NCI-H1694 (cell line): ENCODE measurements around the gene HOXD3.

Experiments
- DNase-seq: peaks from one replicate; lab custom pipeline; 2025; lab: John Stamatoyannopoulos, UW

Gene HOXD3

DNA sequence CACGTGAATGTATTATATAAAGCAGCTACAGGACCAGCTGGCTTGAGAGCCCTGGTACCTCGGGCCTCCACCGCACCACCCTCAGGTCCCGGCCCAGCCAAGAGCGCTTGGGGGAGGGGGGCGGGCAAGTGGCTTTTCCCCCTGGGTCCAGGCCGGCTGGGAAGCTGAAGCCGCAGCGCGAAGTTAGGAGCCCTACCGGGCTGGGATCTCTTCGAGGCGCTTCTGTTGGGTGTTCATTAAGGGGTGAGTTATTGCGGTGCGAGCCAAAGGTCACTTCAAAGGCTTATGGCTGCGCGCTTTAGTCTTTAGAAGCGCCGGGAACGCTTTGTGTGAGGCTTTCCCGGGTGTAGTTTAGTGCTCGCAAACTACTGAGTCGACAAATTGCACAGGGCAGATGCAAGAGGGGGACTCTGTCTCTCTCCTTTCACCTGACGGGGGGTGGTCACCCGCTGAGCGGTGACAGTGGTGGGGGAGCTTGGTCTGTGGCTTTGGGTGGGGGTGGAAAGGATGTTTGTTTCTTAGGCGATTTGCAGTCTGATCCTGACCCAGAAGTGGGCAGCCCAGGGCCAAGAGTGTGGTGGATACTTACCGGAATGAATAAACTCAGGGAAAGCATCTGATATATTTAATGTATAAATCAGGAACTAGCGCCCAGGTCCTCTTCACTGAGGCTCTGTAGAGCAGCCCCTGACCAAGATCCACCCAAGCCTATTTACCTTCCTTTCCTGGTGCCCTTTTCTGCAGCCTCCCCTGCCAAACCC lies 6.0 kb downstream of the HOXD3 start:
- no peak for DNase-seq

DNA sequence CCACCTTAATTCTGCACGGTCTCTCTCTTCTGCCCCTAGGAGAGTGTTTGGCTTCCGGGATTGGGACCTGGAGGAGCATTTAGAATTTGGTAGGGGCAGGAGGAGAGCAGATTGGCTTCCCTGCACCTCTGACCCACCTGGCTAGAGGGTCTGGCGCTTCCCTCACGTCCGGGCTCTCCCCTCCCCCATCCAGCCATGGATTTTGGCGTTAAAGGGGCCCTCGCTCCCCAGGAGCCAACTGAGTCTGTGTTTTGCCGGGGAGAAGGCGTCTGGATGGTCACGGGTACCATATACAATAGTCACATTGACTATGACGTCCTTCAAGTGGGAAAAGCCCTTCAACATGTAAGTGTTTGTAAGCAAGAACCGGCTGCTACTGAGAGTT lies 6.6 kb downstream of the HOXD3 start:
- DNase-seq, result no peak

DNA sequence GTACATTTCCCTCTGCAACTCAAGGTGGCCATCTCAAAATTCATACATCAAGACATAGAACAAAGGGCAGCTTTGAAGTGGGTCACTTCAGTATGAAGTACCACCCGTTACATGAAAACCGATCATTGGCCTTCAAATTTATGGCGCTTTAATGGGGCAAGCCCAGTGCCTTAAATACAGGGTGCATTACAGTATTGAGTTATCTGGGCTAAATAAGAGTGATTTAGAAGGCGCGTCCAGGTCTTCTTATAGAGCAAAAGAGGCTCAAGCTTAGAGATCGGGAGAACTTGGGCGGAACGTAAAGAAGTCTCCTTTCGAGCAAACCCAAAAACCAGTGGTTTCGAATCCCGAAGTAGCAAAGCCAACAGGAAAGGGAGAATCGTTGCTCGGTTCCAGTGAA lies 7.1 kb downstream of the HOXD3 start:
- DNase-seq, result no peak

DNA sequence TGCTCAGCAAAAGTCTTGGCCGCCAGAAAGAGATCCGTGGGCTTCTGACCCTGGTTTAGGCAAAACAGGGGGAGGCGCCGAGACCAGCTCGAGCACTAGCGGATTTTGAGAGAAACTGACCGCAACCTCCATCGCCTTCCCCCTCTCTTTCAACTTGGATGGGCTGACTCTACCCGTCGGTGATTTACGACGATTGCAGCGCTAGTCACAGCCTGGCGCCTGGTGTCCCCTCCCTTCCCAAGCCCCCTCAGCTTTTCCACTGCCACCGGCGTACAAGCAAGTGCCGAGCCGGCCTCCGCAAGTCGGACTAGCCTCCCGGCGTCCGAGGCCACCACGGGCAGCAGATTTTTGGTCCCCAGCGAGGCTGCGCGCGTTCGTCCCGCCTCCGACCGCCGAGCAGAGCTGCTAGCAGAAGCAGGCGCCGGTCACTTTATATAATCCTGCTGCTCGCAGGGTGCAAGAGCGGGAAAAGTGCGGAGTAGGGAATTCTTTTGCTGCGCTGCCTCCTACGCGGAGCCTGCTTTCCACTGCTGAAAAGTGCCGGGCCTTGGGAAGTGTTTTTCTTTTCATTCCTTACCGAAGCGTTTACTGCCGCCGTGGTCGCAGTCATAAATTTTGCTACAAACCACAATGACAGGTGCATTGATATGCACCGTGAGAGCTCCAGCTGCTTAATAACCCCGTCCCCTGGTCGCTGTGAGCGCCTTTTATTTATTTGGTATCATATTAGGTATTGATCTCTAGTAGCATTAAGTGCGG lies 7.7 kb downstream of the HOXD3 start:
- no peak for DNase-seq

DNA sequence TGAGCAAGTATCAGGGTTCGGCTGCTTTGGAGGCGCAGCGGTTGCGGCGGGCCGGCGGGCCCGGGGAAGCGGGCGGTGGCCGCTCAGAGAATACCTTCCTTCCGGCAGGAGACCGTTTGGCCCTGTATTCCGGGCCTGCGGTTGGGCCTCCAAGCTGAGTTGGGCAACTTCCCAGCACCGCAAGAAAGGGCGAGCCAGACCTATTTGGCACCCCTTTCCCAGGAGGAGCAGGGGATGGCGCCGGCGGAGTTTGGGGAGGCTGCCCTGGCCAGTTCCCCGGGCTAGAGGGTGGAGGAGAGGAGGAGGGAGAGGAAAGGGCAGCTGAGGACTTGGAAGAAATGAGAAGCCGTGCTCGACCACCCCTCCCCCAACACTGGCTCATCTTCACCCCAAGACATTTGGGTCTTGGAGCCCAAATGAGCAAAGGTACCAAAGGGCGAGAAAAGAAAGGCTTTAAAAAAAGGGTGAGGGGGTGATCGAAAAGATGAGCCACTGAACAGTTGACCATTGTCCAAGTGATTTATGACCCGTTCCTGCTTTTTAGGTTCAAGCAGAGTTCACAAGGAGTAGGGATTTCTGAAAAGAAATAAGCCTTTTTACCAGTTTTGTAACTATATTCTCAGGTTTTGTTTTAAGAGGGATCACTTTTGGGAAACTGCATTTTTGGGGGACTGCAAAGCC lies 8.4 kb downstream of the HOXD3 start:
- DNase-seq, result no peak

DNA sequence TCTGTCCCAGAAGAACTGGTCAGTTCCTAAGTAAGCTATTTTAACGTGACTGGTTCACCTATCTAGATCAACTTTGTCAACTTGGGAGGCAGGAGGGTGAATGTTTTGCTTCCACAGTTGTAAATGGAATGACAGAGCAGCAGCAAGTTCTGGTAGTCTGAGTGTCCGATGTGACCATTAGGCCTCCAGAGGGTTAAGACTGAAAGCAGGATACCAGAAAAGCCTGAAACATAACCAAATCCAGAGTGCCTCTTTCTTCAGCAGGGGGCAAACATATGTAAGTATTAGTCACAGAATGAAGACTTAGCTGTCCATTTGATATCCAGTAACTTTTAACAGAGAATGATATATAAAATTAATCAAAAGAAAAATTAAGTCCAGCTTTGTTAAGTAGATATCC lies 9.2 kb downstream of the HOXD3 start:
- DNase-seq, result no peak

DNA sequence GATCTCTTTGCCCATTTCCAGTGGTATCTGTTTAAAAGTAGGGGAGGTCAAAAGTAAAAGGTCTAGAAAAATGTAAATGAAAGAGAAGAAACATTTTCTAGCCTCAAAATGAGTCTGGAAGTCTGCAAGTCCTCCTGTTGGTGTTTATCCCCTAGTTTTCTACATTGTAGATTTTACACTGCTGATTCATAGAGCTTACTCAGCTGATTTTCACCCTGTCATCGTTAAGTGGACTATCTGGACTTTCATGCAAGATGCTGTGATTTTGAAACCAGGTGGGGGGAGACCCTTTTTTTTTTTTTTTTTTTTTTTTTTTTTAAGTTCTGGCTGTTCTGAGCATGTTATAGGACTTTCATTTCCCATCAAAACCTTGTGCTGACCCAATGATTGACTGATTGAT lies 10.3 kb downstream of the HOXD3 start:
- DNase-seq, result no peak

DNA sequence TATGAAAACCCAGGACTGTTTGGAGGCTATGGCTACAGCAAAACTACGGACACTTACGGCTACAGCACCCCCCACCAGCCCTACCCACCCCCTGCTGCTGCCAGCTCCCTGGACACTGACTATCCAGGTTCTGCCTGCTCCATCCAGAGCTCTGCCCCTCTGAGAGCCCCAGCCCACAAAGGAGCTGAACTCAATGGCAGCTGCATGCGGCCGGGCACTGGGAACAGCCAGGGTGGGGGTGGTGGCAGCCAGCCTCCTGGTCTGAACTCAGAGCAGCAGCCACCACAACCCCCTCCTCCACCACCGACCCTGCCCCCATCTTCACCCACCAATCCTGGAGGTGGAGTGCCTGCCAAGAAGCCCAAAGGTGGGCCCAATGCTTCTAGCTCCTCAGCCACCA lies 12.1 kb downstream of the HOXD3 start:
- DNase-seq, result no peak

DNA sequence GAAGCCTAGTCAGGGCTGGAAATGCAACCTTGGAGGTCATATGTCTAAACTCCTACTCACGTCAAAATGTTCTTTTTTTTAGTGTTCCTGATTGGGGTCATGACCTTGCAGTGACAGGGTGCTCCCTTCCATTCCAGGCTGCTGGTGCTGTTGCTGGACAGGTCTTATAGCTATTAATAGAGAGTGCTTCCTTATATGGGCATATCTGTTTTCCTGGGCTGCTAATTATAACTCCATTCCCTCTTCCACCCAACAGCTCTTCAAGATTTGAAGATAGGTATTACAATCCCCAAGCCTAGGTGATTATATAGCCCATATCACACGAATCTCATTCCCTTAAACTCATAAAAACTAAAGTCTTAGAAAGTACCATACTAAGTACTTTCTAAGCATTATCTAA lies 12.6 kb downstream of the HOXD3 start:
- no peak for DNase-seq

DNA sequence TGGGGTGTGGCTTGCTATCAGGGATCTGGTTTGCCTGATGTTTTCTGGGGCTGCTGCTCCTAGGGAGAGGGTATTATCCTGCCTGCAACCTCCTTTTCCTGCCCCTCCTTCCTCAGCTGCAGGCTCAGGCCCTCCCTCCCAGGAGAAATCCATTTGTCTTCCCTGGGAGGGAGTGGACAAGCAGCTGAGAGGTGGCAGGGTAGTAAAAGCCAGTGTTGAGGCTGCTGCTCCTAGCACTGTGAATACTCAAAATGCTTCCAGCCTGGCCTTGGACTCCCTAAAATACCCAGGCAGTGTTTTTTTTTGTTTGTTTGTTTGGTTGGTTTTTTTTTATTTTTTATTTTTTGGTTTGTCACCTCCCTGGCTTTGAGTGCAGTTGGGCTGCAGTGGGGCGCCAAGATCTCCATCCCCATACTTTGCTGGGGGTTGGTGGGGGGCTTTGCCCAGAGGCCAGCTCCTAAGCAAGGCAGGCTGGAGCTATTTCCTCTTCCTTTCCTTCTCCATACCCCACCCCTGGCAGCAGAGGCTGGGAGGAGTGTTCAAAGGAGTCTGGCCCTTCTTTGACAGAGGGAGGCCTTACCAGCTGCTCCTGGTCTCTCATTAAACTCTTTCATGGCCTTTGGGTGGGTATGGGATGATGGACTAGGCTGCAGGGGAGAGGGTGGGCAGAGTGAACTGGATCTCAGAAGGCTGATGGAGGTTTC lies 13.6 kb downstream of the HOXD3 start:
- no peak for DNase-seq

DNA sequence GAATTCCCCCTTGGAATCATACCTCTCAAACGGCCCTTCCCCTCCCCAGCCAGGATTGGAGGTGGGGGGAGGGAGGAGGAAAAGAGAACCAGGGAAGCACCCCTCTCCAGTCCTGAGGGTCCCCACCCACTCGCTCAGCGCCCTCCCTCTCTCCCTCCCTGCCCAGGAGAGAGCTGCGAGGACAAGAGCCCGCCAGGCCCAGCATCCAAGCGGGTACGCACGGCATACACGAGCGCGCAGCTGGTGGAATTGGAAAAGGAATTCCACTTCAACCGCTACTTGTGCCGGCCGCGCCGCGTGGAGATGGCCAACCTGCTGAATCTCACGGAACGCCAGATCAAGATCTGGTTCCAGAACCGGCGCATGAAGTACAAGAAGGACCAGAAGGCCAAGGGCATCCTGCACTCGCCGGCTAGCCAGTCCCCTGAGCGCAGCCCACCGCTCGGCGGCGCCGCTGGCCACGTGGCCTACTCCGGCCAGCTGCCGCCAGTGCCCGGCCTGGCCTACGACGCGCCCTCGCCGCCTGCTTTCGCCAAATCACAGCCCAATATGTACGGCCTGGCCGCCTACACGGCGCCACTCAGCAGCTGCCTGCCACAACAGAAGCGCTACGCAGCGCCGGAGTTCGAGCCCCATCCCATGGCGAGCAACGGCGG lies 14.4 kb downstream of the HOXD3 start:
- DNase-seq, result no peak

DNA sequence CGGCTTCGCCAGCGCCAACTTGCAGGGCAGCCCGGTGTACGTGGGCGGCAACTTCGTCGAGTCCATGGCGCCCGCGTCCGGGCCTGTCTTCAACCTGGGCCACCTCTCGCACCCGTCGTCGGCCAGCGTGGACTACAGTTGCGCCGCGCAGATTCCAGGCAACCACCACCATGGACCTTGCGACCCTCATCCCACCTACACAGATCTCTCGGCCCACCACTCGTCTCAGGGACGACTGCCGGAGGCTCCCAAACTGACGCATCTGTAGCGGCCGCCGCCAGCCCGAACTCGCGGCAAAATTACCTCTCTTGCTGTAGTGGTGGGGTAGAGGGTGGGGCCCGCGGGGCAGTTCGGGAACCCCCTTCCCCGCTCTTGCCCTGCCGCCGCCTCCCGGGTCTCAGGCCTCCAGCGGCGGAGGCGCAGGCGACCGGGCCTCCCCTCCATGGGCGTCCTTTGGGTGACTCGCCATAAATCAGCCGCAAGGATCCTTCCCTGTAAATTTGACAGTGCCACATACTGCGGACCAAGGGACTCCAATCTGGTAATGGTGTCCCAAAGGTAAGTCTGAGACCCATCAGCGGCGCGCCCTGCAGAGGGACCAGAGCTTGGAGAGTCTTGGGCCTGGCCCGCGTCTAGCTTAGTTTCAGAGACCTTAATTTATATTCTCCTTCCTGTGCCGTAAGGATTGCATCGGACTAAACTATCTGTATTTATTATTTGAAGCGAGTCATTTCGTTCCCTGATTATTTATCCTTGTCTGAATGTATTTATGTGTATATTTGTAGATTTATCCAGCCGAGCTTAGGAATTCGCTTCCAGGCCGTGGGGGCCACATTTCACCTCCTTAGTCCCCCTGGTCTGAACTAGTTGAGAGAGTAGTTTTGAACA lies 15.1 kb downstream of the HOXD3 start:
- DNase-seq, result no peak

DNA sequence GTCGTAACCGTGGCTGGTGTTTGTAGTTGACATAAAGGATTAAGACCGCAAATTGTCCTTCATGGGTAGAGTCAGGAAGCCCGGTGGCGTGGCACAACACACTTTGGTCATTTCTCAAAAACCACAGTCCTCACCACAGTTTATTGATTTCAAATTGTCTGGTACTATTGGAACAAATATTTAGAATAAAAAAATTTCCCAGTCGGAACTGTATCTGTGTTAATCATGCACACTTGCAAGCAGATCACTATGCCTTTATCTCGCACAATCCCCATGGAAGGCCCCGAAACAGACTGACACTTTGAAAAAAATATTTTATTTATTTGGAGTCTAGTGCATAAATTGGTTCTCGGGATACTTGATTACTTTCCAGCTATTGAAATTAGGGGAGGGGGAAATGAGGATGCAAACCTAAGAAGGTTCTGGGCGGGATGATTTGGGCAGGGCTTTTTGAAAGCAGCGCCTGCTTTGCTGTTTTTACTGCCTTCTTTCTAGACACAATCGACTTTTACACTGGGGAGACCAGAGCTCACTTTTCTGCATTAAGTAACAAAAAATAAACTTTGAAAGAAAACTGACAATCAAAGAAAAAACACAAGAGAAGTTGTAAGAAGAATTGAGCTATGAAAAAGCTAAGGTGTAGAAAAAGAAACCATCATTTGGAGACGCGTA lies 15.9 kb downstream of the HOXD3 start:
- no peak for DNase-seq

DNA sequence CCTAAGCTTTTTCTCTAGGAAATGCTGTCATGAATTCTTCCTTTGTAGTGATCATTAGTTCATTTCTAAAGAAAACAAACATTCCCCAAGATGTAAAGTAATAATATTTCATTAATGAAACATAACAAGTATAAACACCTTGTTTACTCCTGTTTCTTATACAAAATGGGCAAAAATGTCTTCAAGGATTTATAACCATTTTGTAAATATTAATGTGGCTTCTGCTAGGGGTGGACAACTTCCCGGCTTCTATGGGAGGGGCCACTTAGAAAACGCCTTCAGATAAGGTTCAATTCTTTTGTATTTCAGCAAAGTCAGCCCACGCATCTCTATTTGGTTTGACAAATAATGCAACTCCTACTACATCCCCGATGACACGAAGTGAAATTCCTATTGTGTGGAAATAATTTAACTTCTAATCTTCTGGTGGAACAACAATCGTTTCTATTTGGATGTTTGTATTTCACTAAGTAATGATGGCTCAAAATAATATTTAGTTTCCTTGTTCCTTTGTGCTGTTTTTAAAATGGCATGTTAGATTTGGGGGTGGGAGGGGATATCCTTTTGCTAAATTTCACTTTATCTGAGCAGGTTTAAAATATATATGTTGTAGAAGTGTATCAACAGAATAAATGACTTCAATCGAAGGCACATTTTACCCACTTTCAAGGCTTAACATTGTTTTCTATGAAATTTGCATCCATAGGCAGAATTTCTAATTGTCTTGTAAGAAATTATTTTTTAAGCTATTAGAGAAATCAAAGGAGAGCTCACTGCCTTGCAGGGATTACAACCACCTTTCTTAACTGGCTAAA lies 16.7 kb downstream of the HOXD3 start:
- no peak for DNase-seq

DNA sequence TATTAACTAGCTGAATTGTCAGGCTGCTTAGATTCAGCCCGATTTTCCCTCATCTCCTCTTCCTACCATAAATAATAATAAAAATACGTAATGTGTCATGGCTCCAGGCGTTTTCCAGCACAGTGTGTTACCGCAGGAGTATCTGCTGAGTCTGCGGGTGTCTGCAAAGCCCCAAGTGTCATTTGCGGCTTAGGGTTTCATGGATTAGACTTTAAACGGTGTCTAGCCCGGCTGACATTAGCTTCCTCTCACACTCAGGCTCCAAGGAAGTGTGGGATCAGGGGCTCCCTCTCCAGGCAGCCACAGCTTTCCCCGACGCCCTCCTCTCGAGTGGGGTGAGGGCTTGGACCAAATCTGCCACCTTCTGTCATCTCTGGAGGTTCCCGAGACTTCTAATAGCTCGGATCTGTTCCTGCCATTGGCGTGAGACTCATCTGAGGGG lies 17.3 kb downstream of the HOXD3 start:
- DNase-seq, result no peak

DNA sequence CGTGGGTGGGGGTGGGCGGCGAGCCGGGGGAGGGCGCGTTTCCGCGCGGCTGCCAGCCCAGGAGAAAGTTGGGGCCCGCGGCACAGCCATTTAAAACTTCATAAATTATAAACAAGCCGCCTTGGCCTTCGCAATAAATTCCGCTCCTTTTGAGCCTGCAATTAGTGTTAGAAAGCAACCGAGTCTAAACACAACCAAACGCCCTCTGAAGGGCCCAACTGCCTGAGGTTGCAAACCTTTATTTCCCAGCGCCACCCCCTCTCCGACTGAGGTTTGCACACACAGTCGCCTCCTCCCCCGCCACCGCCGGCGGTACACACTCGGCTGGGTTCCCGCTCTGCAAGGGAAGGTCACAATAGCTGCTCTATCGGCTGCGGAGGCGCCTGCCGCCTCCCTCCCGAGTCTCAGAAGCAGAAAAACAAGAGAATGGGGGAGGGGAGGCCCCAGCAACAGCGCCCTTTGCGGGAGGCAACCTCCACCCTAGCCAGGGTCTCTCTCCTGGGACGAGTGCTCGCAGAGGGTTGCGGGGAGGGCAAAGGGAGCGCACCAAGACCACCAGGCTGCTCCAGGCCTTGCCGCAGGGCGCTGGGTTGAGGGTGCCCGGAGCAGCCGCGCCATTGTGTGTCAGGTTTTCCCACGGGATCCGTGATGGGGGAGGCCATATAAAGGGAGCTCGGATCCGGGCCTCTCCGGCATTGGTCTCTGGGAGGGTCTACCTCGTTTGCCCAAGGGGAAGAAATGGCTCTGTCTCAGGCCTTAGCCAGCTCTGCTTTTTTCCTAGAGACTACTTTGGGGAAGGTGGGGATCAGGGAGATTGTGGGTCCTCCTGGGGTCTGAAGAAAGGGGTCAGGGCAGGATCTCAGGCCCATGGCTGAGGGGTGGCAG lies 18.0 kb downstream of the HOXD3 start:
- DNase-seq, result no peak

DNA sequence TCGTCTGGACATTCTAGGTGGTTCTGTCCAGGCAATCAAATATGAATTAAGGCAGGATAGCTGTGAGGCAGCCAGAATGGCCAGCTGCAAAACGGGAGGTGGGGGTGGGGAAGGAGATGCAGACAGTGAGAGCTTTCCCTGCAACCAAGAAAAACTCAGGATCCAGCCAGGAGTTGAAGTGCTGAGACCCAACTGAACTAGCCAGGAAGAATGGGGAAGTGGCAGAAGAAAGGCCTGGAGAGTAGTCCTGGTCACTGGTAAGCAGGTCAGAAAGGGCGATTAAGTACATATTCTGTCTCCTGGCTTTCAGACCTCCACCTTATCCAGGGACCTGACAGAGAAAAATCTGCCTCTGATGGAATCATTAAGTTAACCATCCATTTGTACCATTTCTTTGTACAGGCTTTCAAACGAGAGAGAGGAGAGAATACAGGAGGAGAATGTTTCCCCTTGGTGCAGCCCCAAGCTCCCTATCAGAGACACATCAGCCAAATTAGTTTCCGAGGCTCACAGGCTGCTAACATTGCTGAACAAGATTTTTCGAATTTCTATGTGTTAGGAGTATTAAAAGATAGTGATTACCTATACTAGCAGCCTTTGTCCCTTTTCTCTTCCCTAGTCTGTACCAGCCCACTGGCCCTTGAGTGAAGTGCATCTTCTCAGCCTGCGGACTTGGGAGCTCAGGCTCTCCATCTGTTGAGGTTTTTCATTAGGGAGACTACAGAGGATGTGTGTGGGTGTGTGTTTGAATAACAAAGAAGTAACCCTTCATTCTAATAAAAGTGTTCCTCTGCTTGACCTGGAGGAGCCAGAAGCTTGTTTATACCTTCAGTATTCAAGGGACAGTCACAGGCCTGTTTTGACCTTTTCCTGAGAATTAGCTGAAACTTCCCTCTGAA lies 18.9 kb downstream of the HOXD3 start:
- no peak for DNase-seq
